ENCODE measurements around the gene TTC7B. TPM values are rescaled to one million over a fixed set of nuclear protein-coding genes. Genes with fewer than 3 reads are reported as not detected.

Gene TTC7B
- total and polyA plus RNA-seq, 9 of the 15 experiments (the other 6 are each of a cell fraction or from before 2014, with no cell fraction given): 2.2 to 77.2 (median 36.7) TPM

- ChIA-PET CTCF (ENCODE audit: low intra/inter-chr PET ratio) (no interaction called here), POLR2A (interaction anchor here (0.7 kb wide), 1 partner anchor 25 kb away, joined by 3 read pairs; no protein-coding TSS in a partner anchor)
- Histone ChIP-seq H3K79me2 (ENCODE audit: control insufficient read depth, insufficient read depth, low read length) (no peaks in the 10 kb centered on the region), H3K4me2 (ENCODE audit: insufficient read depth, low read length) (no peak overlapping the region), H3K4me1 (replicated peaks in 1 of 2; ENCODE audit: control insufficient read depth in 2 of 2, insufficient read depth in 2 of 2, low read length in 2 of 2) (no peaks in the 10 kb centered on the region), H3K9ac (ENCODE audit: insufficient read depth in 1 of 2, low read depth in 2 of 2, low read length in 2 of 2) (no peak overlapping the region), H3K36me3 (ENCODE audit: control insufficient read depth, insufficient read depth, low read length) (peaks cover 11% of the 10 kb centered on the region; the same call in 2 of the 3 replicates), H4K20me1 (replicated peaks; ENCODE audit: control insufficient read depth, insufficient read depth, low read length) (no peaks in the 10 kb centered on the region), H2AFZ (ENCODE audit: low read depth, low read length) (no peak overlapping the region), H3K9me3 (replicated peaks; ENCODE audit: control insufficient read depth, insufficient read depth, low read depth, low read length) (no peaks in the 10 kb centered on the region), H3K9me1 (ENCODE audit: control insufficient read depth, insufficient read depth, low read length) (no peaks in the 10 kb centered on the region), H3K4me3 (no peak overlapping the region), H3K27me3 (ENCODE audit: control insufficient read depth in 2 of 2, insufficient read depth in 2 of 2, low read length in 2 of 2) (no peaks in the 10 kb centered on the region), H3K27ac (ENCODE audit: extremely low read depth, low read depth, low read length) (no peak overlapping the region)
- TF ChIP-seq ARHGAP35 (IDR thresholded peaks at IDR 0.05; ENCODE audit: partially characterized antibody) (no peak), ZNF583 (CRISPR knock-in tag; IDR thresholded peaks at IDR 0.05) (no peak), SP2 (IDR thresholded peaks at IDR 0.05; ENCODE audit: extremely low read depth, low read depth, low read length, poor library complexity, severe bottlenecking) (no peak), RAD21 (CRISPR knock-in tag; conservative IDR thresholded peaks at IDR 0.05 in 1 of 2, IDR thresholded peaks at IDR 0.05 in 1 of 2) (no peak), ZSCAN32 (CRISPR knock-in tag; IDR thresholded peaks at IDR 0.05) (no peak), EHMT2 (IDR thresholded peaks at IDR 0.05) (no peak), DMBX1 (CRISPR knock-in tag; IDR thresholded peaks at IDR 0.05; ENCODE audit: borderline replicate concordance) (no peak), ADNP (tag; IDR thresholded peaks at IDR 0.05) (no peak), ATF7 (IDR thresholded peaks at IDR 0.05) (no peak), SMAD3 (CRISPR knock-in tag; conservative IDR thresholded peaks at IDR 0.05) (no peak), NCOA2 (IDR thresholded peaks at IDR 0.05; ENCODE audit: partially characterized antibody in 2 of 2) (no peak), ZNF175 (CRISPR knock-in tag; IDR thresholded peaks at IDR 0.05; ENCODE audit: low read depth) (no peak), ZKSCAN8 (CRISPR knock-in tag; IDR thresholded peaks at IDR 0.05) (no peak)
- TF ChIP-seq, protein P1, sequence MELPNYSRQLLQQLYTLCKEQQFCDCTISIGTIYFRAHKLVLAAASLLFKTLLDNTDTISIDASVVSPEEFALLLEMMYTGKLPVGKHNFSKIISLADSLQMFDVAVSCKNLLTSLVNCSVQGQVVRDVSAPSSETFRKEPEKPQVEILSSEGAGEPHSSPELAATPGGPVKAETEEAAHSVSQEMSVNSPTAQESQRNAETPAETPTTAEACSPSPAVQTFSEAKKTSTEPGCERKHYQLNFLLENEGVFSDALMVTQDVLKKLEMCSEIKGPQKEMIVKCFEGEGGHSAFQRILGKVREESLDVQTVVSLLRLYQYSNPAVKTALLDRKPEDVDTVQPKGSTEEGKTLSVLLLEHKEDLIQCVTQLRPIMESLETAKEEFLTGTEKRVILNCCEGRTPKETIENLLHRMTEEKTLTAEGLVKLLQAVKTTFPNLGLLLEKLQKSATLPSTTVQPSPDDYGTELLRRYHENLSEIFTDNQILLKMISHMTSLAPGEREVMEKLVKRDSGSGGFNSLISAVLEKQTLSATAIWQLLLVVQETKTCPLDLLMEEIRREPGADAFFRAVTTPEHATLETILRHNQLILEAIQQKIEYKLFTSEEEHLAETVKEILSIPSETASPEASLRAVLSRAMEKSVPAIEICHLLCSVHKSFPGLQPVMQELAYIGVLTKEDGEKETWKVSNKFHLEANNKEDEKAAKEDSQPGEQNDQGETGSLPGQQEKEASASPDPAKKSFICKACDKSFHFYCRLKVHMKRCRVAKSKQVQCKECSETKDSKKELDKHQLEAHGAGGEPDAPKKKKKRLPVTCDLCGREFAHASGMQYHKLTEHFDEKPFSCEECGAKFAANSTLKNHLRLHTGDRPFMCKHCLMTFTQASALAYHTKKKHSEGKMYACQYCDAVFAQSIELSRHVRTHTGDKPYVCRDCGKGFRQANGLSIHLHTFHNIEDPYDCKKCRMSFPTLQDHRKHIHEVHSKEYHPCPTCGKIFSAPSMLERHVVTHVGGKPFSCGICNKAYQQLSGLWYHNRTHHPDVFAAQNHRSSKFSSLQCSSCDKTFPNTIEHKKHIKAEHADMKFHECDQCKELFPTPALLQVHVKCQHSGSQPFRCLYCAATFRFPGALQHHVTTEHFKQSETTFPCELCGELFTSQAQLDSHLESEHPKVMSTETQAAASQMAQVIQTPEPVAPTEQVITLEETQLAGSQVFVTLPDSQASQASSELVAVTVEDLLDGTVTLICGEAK (IDR thresholded peaks at IDR 0.05): no peak
- TF ChIP-seq, protein P1 (CRISPR knock-in tag; IDR thresholded peaks at IDR 0.05): no peak
- in situ Hi-C loops (cut with MboI): no loop called here
- no peak for DNase-seq (ENCODE audit: extremely low read depth in 1 of 4, low spot score in 3 of 4)
- FAIRE-seq: no peak
- no TSS peak for BruUV-seq (replicated peaks)
- no peak for ATAC-seq
- intact Hi-C loops (cut with micrococcal nuclease): no loop called here
- 81% methylated on average over 9 of the region's 9 CpGs for WGBS (ENCODE audit: insufficient coverage, low coverage, missing lambda C conversion rate)
Observed at GRCh38 chr14:90665321-90666000, 150.8 kb downstream of the TTC7B start.

All from K562 (cell line).